ENCODE results near the gene TMEM150B.

The TMEM150B gene

DNA sequence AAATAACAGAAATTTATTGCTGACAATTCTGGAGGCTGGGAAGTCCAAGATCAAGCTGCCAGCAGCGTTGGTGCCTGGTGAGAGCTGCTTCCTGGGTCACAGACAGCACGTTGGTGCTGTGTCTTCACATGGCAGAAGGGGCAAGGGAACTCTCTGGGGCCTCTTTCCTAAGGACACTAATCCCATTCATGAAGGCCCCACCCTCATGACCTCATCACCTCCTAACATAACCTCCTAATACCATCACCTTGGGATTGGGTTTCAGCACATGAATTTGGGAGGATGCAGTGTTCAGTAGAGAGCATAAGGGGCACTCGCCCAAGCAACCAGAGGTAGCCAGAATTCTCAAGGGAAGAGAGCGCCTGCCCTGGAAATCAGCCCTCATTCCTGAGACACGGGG is 15.7 kb downstream of the TMEM150B start:
- Histone ChIP-seq H3K4me3 (ENCODE audit: low read depth, low read length) (no peak overlapping the region), H3K4me1 (no peaks in the 10 kb centered on the region), H3K9me3 (no peaks in the 10 kb centered on the region), H3K36me3 (peaks cover 27% of the 10 kb centered on the region), H3K27me3 (no peaks in the 10 kb centered on the region)
- TF ChIP-seq, protein P1, sequence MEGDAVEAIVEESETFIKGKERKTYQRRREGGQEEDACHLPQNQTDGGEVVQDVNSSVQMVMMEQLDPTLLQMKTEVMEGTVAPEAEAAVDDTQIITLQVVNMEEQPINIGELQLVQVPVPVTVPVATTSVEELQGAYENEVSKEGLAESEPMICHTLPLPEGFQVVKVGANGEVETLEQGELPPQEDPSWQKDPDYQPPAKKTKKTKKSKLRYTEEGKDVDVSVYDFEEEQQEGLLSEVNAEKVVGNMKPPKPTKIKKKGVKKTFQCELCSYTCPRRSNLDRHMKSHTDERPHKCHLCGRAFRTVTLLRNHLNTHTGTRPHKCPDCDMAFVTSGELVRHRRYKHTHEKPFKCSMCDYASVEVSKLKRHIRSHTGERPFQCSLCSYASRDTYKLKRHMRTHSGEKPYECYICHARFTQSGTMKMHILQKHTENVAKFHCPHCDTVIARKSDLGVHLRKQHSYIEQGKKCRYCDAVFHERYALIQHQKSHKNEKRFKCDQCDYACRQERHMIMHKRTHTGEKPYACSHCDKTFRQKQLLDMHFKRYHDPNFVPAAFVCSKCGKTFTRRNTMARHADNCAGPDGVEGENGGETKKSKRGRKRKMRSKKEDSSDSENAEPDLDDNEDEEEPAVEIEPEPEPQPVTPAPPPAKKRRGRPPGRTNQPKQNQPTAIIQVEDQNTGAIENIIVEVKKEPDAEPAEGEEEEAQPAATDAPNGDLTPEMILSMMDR (IDR thresholded peaks at IDR 0.05; ENCODE audit: low read depth, low read length) = no peak
- DNase-seq = no peak

DNA sequence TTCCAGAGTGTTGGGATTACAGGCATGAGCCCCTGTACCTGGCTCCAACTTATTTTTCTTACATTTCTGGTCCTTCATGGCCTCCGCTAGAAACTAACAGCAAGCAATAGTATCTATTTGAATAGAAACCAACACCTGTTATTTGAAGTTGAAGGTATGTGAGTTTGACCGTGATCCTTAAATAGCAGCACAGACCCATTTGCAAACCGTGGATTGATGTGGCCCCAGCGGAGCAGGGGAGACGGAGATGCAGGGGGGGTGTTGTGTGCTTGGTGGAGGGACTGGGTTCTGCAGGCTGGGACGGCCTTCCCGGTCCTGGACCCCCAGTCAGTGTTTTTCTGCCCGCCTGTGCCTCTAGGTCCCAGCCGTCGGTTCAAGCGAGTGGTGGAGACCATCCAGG is 16.9 kb downstream of the TMEM150B start:
- Histone ChIP-seq H3K36me3 (peaks cover 33% of the 10 kb centered on the region), H3K4me3 (ENCODE audit: low read depth, low read length) (no peak overlapping the region), H3K27me3 (no peaks in the 10 kb centered on the region), H3K4me1 (no peaks in the 10 kb centered on the region), H3K9me3 (no peaks in the 10 kb centered on the region)
- no peak for DNase-seq
- TF ChIP-seq, protein P1 (IDR thresholded peaks at IDR 0.05; ENCODE audit: low read depth, low read length) = no peak

DNA sequence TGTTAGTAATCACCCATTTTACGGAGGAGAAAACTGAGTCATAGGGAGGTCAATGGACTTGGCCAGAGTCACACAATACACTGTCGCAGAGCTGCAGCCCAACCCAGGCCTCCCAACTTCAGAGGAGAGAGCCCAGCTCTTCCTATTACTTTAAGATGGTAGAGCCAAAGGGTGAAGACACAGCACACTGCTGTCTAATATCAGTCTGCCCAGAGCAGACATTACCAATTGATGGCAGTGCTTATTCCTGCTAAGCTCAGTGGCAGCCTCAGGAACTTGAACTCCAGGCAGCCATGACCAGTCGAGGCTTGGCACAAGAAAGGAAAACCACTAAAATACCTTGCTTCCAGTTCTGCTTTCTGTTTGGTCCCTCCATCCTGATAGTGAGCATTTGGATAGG is 18.4 kb downstream of the TMEM150B start:
- TF ChIP-seq, protein P1 (IDR thresholded peaks at IDR 0.05; ENCODE audit: low read depth, low read length) = no peak
- H3K27me3 ChIP-seq = no peaks in the 10 kb centered on the region
- DNase-seq = no peak
- H3K4me1 ChIP-seq = no peaks in the 10 kb centered on the region
- peaks cover 39% of the 10 kb centered on the region for H3K36me3 ChIP-seq
- H3K4me3 ChIP-seq (ENCODE audit: low read depth, low read length) = no peak overlapping the region
- H3K9me3 ChIP-seq = no peaks in the 10 kb centered on the region

DNA sequence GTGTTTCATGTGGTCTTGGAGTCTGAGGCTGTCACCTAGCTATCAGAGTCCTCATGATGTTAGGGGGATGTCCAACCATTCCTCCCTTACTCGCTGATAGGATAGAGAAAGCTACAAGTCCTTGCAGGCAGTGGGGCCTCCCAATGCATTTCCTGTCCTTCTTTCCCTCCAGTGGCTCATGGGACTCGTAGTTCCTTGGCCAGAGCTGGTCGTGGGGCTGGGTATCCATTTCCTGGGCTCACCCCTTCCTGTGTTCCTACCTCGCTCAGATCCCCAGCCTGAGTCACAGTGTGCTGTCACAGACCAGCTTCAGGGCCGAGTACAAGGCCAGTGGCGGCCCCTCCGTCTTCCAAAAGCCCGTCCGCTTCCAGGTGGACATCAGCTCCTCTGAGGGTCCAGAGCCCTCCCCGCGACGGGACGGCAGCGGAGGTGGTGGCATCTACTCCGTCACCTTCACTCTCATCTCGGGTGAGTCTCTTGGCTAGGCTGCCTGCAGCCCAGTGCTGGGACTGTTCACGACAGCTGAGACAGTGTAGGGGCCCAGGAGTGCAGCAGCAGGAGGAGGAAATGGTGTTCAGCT is 19.1 kb downstream of the TMEM150B start:
- TF ChIP-seq, protein P1 (IDR thresholded peaks at IDR 0.05; ENCODE audit: low read depth, low read length) = no peak
- no peak for DNase-seq
- Histone ChIP-seq H3K4me3 (ENCODE audit: low read depth, low read length) (no peak overlapping the region), H3K36me3 (peaks cover 39% of the 10 kb centered on the region), H3K27me3 (no peaks in the 10 kb centered on the region), H3K9me3 (no peaks in the 10 kb centered on the region), H3K4me1 (no peaks in the 10 kb centered on the region; the same call in 1 of the 2 replicates)

DNA sequence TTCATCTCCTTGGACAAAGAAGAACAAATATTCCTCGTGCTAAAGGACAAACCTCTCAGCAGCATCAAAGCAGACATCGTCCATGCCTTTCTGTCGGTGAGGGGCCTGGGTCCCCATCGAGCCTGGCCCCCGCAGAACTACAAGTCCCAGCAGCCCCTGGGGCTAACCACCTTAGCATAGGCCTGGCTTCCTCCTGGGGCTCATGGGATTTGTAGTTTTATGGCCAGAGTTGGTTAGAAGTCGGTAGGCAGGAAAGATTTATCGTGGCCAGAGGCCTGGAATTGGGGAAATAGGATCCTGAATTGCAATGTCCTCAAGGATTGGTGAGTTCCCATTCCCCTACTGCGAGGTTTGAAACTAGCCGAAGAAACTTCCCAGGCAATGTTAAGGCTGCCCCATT is 19.6 kb downstream of the TMEM150B start:
- H3K4me1 ChIP-seq = no peaks in the 10 kb centered on the region; the same call in 1 of the 2 replicates
- H3K27me3 ChIP-seq = no peaks in the 10 kb centered on the region
- TF ChIP-seq, protein P1 (IDR thresholded peaks at IDR 0.05; ENCODE audit: low read depth, low read length) = no peak
- DNase-seq = peak; percentile 66
- peaks cover 39% of the 10 kb centered on the region for H3K36me3 ChIP-seq
- H3K9me3 ChIP-seq = no peaks in the 10 kb centered on the region
- no peak overlapping the region for H3K4me3 ChIP-seq (ENCODE audit: low read depth, low read length)

DNA sequence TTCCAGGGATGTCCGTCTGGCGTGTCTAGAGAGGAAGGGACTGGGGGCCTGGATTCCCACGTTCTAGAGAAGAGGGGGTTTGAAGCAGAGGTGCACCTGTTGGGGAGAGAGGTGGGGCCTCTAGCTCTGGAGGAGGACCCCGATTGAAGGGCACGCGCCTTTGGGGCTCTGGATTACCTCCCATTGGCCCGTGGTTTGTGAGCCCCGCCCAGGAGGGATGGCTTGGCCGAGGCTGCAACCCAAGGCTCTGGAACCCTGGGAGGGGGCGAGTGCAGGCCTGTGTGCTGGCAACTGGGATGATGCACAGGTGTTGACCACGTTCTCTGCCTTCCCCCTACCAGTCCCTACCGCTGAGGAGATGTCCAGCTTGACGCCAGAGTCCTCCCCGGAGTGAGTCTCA is 20.2 kb downstream of the TMEM150B start:
- no peaks in the 10 kb centered on the region; the same call in 1 of the 2 replicates for H3K4me1 ChIP-seq
- DNase-seq = no peak
- no peaks in the 10 kb centered on the region for H3K27me3 ChIP-seq
- TF ChIP-seq, protein P1 (IDR thresholded peaks at IDR 0.05; ENCODE audit: low read depth, low read length) = no peak
- peaks cover 39% of the 10 kb centered on the region for H3K36me3 ChIP-seq
- H3K4me3 ChIP-seq (ENCODE audit: low read depth, low read length) = no peak overlapping the region
- H3K9me3 ChIP-seq = no peaks in the 10 kb centered on the region
